Dendritic cell treated with granulocyte-macrophage colony-stimulating factor and Interleukin-4, amounts not matched to agents 40 ng/mL and 50 ng/mL, for 4 days (primary cell): ENCODE measurements around the gene SP2.

Experiments
- H3K27ac Mint-ChIP-seq: one replicate; pipeline ENCODE4 v1.8.0; 2022; ENCODE audit warnings: mild to moderate bottlenecking, mixed read lengths
- H3K27me3 Mint-ChIP-seq: one replicate; pipeline ENCODE4 v1.8.0; 2022; ENCODE audit warnings: mild to moderate bottlenecking, mixed read lengths
- H3K36me3 Mint-ChIP-seq: one replicate; pipeline ENCODE4 v1.8.0; 2022; ENCODE audit warnings: low read depth, mixed read lengths
- H3K4me1 Mint-ChIP-seq: one replicate; pipeline ENCODE4 v1.8.0; 2022; ENCODE audit warnings: low read depth, mixed read lengths
- H3K4me3 Mint-ChIP-seq: one replicate; pipeline ENCODE4 v1.8.0; 2022; ENCODE audit warnings: mild to moderate bottlenecking, moderate library complexity, mixed read lengths
- H3K9me3 Mint-ChIP-seq: one replicate; pipeline ENCODE4 v1.8.0; 2022; ENCODE audit warnings: mixed read lengths
- intact Hi-C: fragments of 100-400 bp; cut with micrococcal nuclease; formaldehyde crosslinking; loops from one replicate; pipeline ENCODE4 v1.15.0; 2022

The SP2 gene

GRCh38 chr17:47895856-47896671, at the start of gene SP2:
Gene SP2 (plus strand): TSS chr17:47896236. CDS start chr17:47896287, 51 bp downstream.
- Mint-ChIP-seq H3K9me3 (no peaks in the 10 kb centered on the region), H3K4me3 (peak within 1 kb of the TSS; percentile 93), H3K27ac (peak within 1 kb of the TSS; percentile 86), H3K36me3 (peaks cover 42% of the 10 kb centered on the region), H3K4me1 (peaks cover 46% of the 10 kb centered on the region), H3K27me3 (no peaks in the 10 kb centered on the region)
- intact Hi-C loops = loop anchor here (2.0 to 5.0 kb wide), 3 partner anchors 45 to 121 kb away; partner anchors contain the start of genes CDK5RAP3 and PNPO

- H3K4me3 Mint-ChIP-seq = no peak overlapping the region
- H3K27me3 Mint-ChIP-seq = peaks cover 80% of the 10 kb centered on the region
- H3K4me1 Mint-ChIP-seq = peaks cover 25% of the 10 kb centered on the region
- intact Hi-C loops = no loop called here
- no peaks in the 10 kb centered on the region for H3K36me3 Mint-ChIP-seq
- H3K9me3 Mint-ChIP-seq = no peaks in the 10 kb centered on the region
- H3K27ac Mint-ChIP-seq = no peak overlapping the region
Observed at GRCh38 chr17:47846716-47847340, 49.2 kb upstream of the SP2 start.

GRCh38 chr17:47847341-47848197, 48.5 kb upstream of the SP2 start:
- intact Hi-C loops = no loop called here
- H3K4me1 Mint-ChIP-seq = peaks cover 32% of the 10 kb centered on the region
- H3K27me3 Mint-ChIP-seq = peaks cover 87% of the 10 kb centered on the region
- H3K9me3 Mint-ChIP-seq = no peaks in the 10 kb centered on the region
- H3K36me3 Mint-ChIP-seq = no peaks in the 10 kb centered on the region
- no peak overlapping the region for H3K4me3 Mint-ChIP-seq
- no peak overlapping the region for H3K27ac Mint-ChIP-seq

GRCh38 chr17:47848198-47848513, 47.9 kb upstream of the SP2 start:
- intact Hi-C loops = no loop called here
- no peaks in the 10 kb centered on the region for H3K9me3 Mint-ChIP-seq
- H3K27ac Mint-ChIP-seq = no peak overlapping the region
- no peak overlapping the region for H3K4me3 Mint-ChIP-seq
- H3K27me3 Mint-ChIP-seq = peaks cover 93% of the 10 kb centered on the region
- H3K4me1 Mint-ChIP-seq = peaks cover 33% of the 10 kb centered on the region
- H3K36me3 Mint-ChIP-seq = no peaks in the 10 kb centered on the region

- intact Hi-C loops = no loop called here
- Mint-ChIP-seq H3K27me3 (peaks cover 99% of the 10 kb centered on the region), H3K36me3 (no peaks in the 10 kb centered on the region), H3K4me1 (peaks cover 30% of the 10 kb centered on the region), H3K9me3 (no peaks in the 10 kb centered on the region), H3K27ac (no peak overlapping the region), H3K4me3 (no peak overlapping the region)
Observed at GRCh38 chr17:47850373-47850691, 45.7 kb upstream of the SP2 start.

GRCh38 chr17:47850692-47851573, 45.1 kb upstream of the SP2 start, which contains the start of gene SP6:
Gene SP6 (minus strand): TSS chr17:47851163. CDS start chr17:47848429, 2,734 bp downstream.
- Mint-ChIP-seq H3K9me3 (no peaks in the 10 kb centered on the region), H3K27me3 (peaks cover 99% of the 10 kb centered on the region), H3K4me3 (no peak within 1 kb of the TSS), H3K36me3 (no peaks in the 10 kb centered on the region), H3K4me1 (peaks cover 36% of the 10 kb centered on the region), H3K27ac (no peak within 1 kb of the TSS)
- intact Hi-C loops = no loop called here

- no peaks in the 10 kb centered on the region for H3K36me3 Mint-ChIP-seq
- H3K4me1 Mint-ChIP-seq = peaks cover 44% of the 10 kb centered on the region
- no peak overlapping the region for H3K27ac Mint-ChIP-seq
- intact Hi-C loops = no loop called here
- no peaks in the 10 kb centered on the region for H3K9me3 Mint-ChIP-seq
- peaks cover 99% of the 10 kb centered on the region for H3K27me3 Mint-ChIP-seq
- no peak overlapping the region for H3K4me3 Mint-ChIP-seq
Observed at GRCh38 chr17:47851764-47852112, 44.3 kb upstream of the SP2 start.

- intact Hi-C loops = no loop called here
- Mint-ChIP-seq H3K27ac (no peak overlapping the region), H3K4me1 (peaks cover 42% of the 10 kb centered on the region), H3K36me3 (no peaks in the 10 kb centered on the region), H3K4me3 (no peak overlapping the region), H3K27me3 (peaks cover 97% of the 10 kb centered on the region), H3K9me3 (no peaks in the 10 kb centered on the region)
Observed at GRCh38 chr17:47852113-47852949, 43.7 kb upstream of the SP2 start.

- intact Hi-C loops = no loop called here
- no peak overlapping the region for H3K4me3 Mint-ChIP-seq
- peaks cover 89% of the 10 kb centered on the region for H3K27me3 Mint-ChIP-seq
- H3K4me1 Mint-ChIP-seq = peaks cover 48% of the 10 kb centered on the region
- no peaks in the 10 kb centered on the region for H3K9me3 Mint-ChIP-seq
- H3K36me3 Mint-ChIP-seq = no peaks in the 10 kb centered on the region
- H3K27ac Mint-ChIP-seq = no peak overlapping the region
Observed at GRCh38 chr17:47853616-47854015, 42.4 kb upstream of the SP2 start.

- Mint-ChIP-seq H3K36me3 (no peaks in the 10 kb centered on the region), H3K4me1 (peaks cover 44% of the 10 kb centered on the region), H3K27ac (no peak overlapping the region), H3K4me3 (no peak overlapping the region), H3K27me3 (peaks cover 81% of the 10 kb centered on the region), H3K9me3 (no peaks in the 10 kb centered on the region)
- intact Hi-C loops = no loop called here
Observed at GRCh38 chr17:47855737-47856136, 40.3 kb upstream of the SP2 start.

- no peaks in the 10 kb centered on the region for H3K9me3 Mint-ChIP-seq
- intact Hi-C loops = no loop called here
- H3K27ac Mint-ChIP-seq = no peak overlapping the region
- H3K27me3 Mint-ChIP-seq = peaks cover 72% of the 10 kb centered on the region
- H3K4me3 Mint-ChIP-seq = no peak overlapping the region
- peaks cover 36% of the 10 kb centered on the region for H3K4me1 Mint-ChIP-seq
- no peaks in the 10 kb centered on the region for H3K36me3 Mint-ChIP-seq
Observed at GRCh38 chr17:47856830-47857229, 39.2 kb upstream of the SP2 start.

GRCh38 chr17:47857551-47858455, 38.2 kb upstream of the SP2 start:
- intact Hi-C loops = no loop called here
- peaks cover 62% of the 10 kb centered on the region for H3K27me3 Mint-ChIP-seq
- no peaks in the 10 kb centered on the region for H3K36me3 Mint-ChIP-seq
- H3K4me3 Mint-ChIP-seq = no peak overlapping the region
- no peaks in the 10 kb centered on the region for H3K9me3 Mint-ChIP-seq
- H3K4me1 Mint-ChIP-seq = peaks cover 29% of the 10 kb centered on the region
- H3K27ac Mint-ChIP-seq = no peak overlapping the region
